ENCODE data around the gene DOCK7. TPM values are rescaled to one million over a fixed set of nuclear protein-coding genes. Genes with fewer than 3 reads are reported as not detected.
A peak's percentile ranks its signal among the peaks of the same experiment; 100 is the strongest.

Gene DOCK7
- total RNA-seq, 2 experiments from 2014 or later, result 1.6 to 2.5 TPM

- Mint-ChIP-seq H3K27me3 (ENCODE audit: low read depth) (peaks cover 6% of the 10 kb centered on the region), H3K36me3 (ENCODE audit: low read depth) (no peaks in the 10 kb centered on the region), H3K27ac (no peak overlapping the region), H3K4me3 (no peak overlapping the region), H3K9me3 (ENCODE audit: insufficient read depth) (no peaks in the 10 kb centered on the region), H3K4me1 (ENCODE audit: low read depth) (no peaks in the 10 kb centered on the region)
- no peak for ATAC-seq
- ChIA-PET CTCF (interaction anchor here (1.0 to 2.1 kb wide), 2 partner anchors 9 to 242 kb away, joined by 3 to 5 read pairs; no protein-coding TSS in a partner anchor), POLR2A (no interaction called here)
- DNase-seq, result no peak
These were observed 270.7 kb downstream of the DOCK7 start for GRCh38 chr1:62417351-62417999.

- DNase-seq, result no peak
- Mint-ChIP-seq H3K36me3 (ENCODE audit: low read depth) (no peaks in the 10 kb centered on the region), H3K9me3 (ENCODE audit: insufficient read depth) (no peaks in the 10 kb centered on the region), H3K27me3 (ENCODE audit: low read depth) (peaks cover 6% of the 10 kb centered on the region), H3K4me3 (no peak overlapping the region), H3K27ac (no peak overlapping the region), H3K4me1 (ENCODE audit: low read depth) (no peaks in the 10 kb centered on the region)
- ChIA-PET CTCF (no interaction called here), POLR2A (no interaction called here)
- no peak for ATAC-seq
These were observed 272.5 kb downstream of the DOCK7 start for GRCh38 chr1:62415687-62416086.

GRCh38 chr1:62407398-62408009 is 280.7 kb downstream of the DOCK7 start:
- Mint-ChIP-seq H3K9me3 (ENCODE audit: insufficient read depth) (no peaks in the 10 kb centered on the region), H3K4me3 (no peak overlapping the region), H3K27ac (no peak overlapping the region), H3K36me3 (ENCODE audit: low read depth) (no peaks in the 10 kb centered on the region), H3K4me1 (ENCODE audit: low read depth) (no peaks in the 10 kb centered on the region), H3K27me3 (ENCODE audit: low read depth) (peaks cover 2% of the 10 kb centered on the region)
- DNase-seq (peak; percentile 42), ATAC-seq (no peak)
- CTCF ChIA-PET, result interaction anchor here (1.0 to 5.4 kb wide), 8 partner anchors 11 to 272 kb away, joined by 3 to 39 read pairs (median 3); no protein-coding TSS in a partner anchor
- POLR2A ChIA-PET, result no interaction called here

GRCh38 chr1:62406576-62406975 is 281.6 kb downstream of the DOCK7 start:
- ChIA-PET CTCF (interaction anchor here (1.0 to 5.4 kb wide), 6 partner anchors 143 to 271 kb away, joined by 3 to 39 read pairs (median 4); no protein-coding TSS in a partner anchor), POLR2A (no interaction called here)
- no peaks in the 10 kb centered on the region for H3K9me3 Mint-ChIP-seq (ENCODE audit: insufficient read depth)
- ATAC-seq (no peak), DNase-seq (no peak)
- H3K4me1 Mint-ChIP-seq (ENCODE audit: low read depth), result no peaks in the 10 kb centered on the region
- no peak overlapping the region for H3K4me3 Mint-ChIP-seq
- H3K27me3 Mint-ChIP-seq (ENCODE audit: low read depth), result peaks cover 2% of the 10 kb centered on the region
- no peak overlapping the region for H3K27ac Mint-ChIP-seq
- H3K36me3 Mint-ChIP-seq (ENCODE audit: low read depth), result no peaks in the 10 kb centered on the region

GRCh38 chr1:62405247-62405646 is 282.9 kb downstream of the DOCK7 start:
- POLR2A ChIA-PET, result no interaction called here
- no peak overlapping the region for H3K4me3 Mint-ChIP-seq

More at GRCh38 chr1:62405247-62405646, 282.9 kb downstream of the DOCK7 start:
- ATAC-seq (no peak), DNase-seq (no peak)
- Mint-ChIP-seq H3K36me3 (ENCODE audit: low read depth) (no peaks in the 10 kb centered on the region), H3K27ac (no peak overlapping the region), H3K4me1 (ENCODE audit: low read depth) (no peaks in the 10 kb centered on the region), H3K9me3 (ENCODE audit: insufficient read depth) (no peaks in the 10 kb centered on the region), H3K27me3 (ENCODE audit: low read depth) (peaks cover 2% of the 10 kb centered on the region)
- CTCF ChIA-PET, result interaction anchor here (0.9 to 5.4 kb wide), 5 partner anchors 230 to 343 kb away, joined by 3 to 39 read pairs (median 4); no protein-coding TSS in a partner anchor

Other genes starting within 250 kb of the DOCK7 start
- gene ANGPTL3, start 90.9 kb downstream of the DOCK7 start, total RNA-seq, result not detected
- 10 to 100 TPM in 1 of 2 experiments, 1 to 10 TPM in 1; 8.6 to 10.0 TPM for gene ATG4C, start 95.7 kb upstream of the DOCK7 start, total RNA-seq